Lung (tissue), 5 donors: ENCODE measurements around the gene FSHR. TPM values are rescaled to one million over a fixed set of nuclear protein-coding genes. Genes with fewer than 3 reads are reported as not detected.

Experiments used
- polyA plus RNA-seq, 2 donors: library from polyadenylated mRNA; stranded (reverse); fragments of 200-250 nt; gene quantifications; one replicate each; pipeline ENCODE4 v1.2.1, GENCODE V29; 2013
- small RNA-seq: library from RNA; depleted of rRNA; stranded (forward); fragments of <200 nt; gene quantifications from one replicate; pipeline ENCODE3, GENCODE V24; 2014; ENCODE audit warnings: low replicate concordance
- total RNA-seq, 2 donors: library from RNA; depleted of rRNA in 1 of 2; stranded (reverse); fragments of >200 nt in 1 of 2; gene quantifications; one replicate each; pipeline ENCODE4 v1.2.1, GENCODE V29; 2014 to 2021
- donor health status: Bipolar disorder and iron deficiency.
- donor health status: healthy.
- donor health status: DM: yes; HTN: yes; CAD: no.

The FSHR gene
- total and polyA plus RNA-seq, 4 donors = not detected

Small RNA genes within 50 kb of the gene (small RNA-seq; reads per million reads assigned to genes)
- not detected for gene MIR548BA
